IPS-18a (cell line): ENCODE results near the gene ACSM4.
"Not testable (repeated sequence)": the region's sequence is repeated elsewhere in the genome, so short reads cannot be mapped to it uniquely, and the experiment has no call there.

Source experiments
- H3K27ac ChIP-seq: one replicate; pipeline ENCODE4 v1.5.1; 2013; ENCODE audit warnings: low read length
- H3K27me3 ChIP-seq: one replicate; pipeline ENCODE4 v1.6.1; 2013; ENCODE audit warnings: mild to moderate bottlenecking, low read length; ENCODE audit not compliant: control insufficient read depth, insufficient read depth
- H3K36me3 ChIP-seq: one replicate; pipeline ENCODE4 v1.6.1; 2013; ENCODE audit warnings: low read depth, low read length; ENCODE audit not compliant: control insufficient read depth
- H3K4me1 ChIP-seq: one replicate; pipeline ENCODE4 v1.6.1; 2013; ENCODE audit warnings: low read depth, low read length; ENCODE audit not compliant: control insufficient read depth
- H3K4me3 ChIP-seq: one replicate; pipeline ENCODE4 v1.5.1; 2013; ENCODE audit warnings: low read length
- H3K9ac ChIP-seq: one replicate; pipeline ENCODE4 v1.6.1; 2013; ENCODE audit warnings: mild to moderate bottlenecking, low read length, moderate library complexity
- H3K9me3 ChIP-seq: one replicate; pipeline ENCODE4 v1.6.1; 2013; ENCODE audit warnings: low read depth, low read length; ENCODE audit not compliant: control insufficient read depth

Gene ACSM4

GRCh38 chr12:7303772-7304171, at the start of gene ACSM4:
ACSM4 (plus strand) TSS chr12:7304072; CDS start chr12:7304332, 260 bp downstream.
- H3K9me3 ChIP-seq: no peaks in the 10 kb centered on the region
- peaks cover 5% of the 10 kb centered on the region for H3K4me1 ChIP-seq

GRCh38 chr12:7259060-7259459, 44.8 kb upstream of the ACSM4 start:
- Histone ChIP-seq H3K4me1 (no peaks in the 10 kb centered on the region), H3K36me3 (no peaks in the 10 kb centered on the region), H3K9ac (no peak overlapping the region), H3K4me3 (no peak overlapping the region), H3K27me3 (no peaks in the 10 kb centered on the region), H3K27ac (no peak overlapping the region), H3K9me3 (no peaks in the 10 kb centered on the region)

More at GRCh38 chr12:7303772-7304171, at the start of gene ACSM4:
- H3K4me3 ChIP-seq: no peak within 1 kb of the TSS
- no peak within 1 kb of the TSS for H3K27ac ChIP-seq
- no peaks in the 10 kb centered on the region for H3K36me3 ChIP-seq
- no peaks in the 10 kb centered on the region for H3K27me3 ChIP-seq
- no peak within 1 kb of the TSS for H3K9ac ChIP-seq

GRCh38 chr12:7264538-7264937, 39.3 kb upstream of the ACSM4 start:
- H3K27ac ChIP-seq: no peak overlapping the region
- no peaks in the 10 kb centered on the region for H3K4me1 ChIP-seq
- H3K4me3 ChIP-seq: no peak overlapping the region
- H3K9ac ChIP-seq: no peak overlapping the region
- no peaks in the 10 kb centered on the region for H3K27me3 ChIP-seq
- no peaks in the 10 kb centered on the region for H3K36me3 ChIP-seq
- H3K9me3 ChIP-seq: no peaks in the 10 kb centered on the region

- Histone ChIP-seq H3K9me3 (no peaks in the 10 kb centered on the region), H3K9ac (no peak overlapping the region), H3K27me3 (no peaks in the 10 kb centered on the region), H3K36me3 (no peaks in the 10 kb centered on the region), H3K4me1 (no peaks in the 10 kb centered on the region), H3K27ac (no peak overlapping the region), H3K4me3 (no peak overlapping the region)
Observed at GRCh38 chr12:7265251-7265650, 38.6 kb upstream of the ACSM4 start.

GRCh38 chr12:7269273-7269672, 34.6 kb upstream of the ACSM4 start:
- Histone ChIP-seq H3K36me3 (no peaks in the 10 kb centered on the region), H3K4me1 (no peaks in the 10 kb centered on the region), H3K9ac (no peak overlapping the region), H3K9me3 (no peaks in the 10 kb centered on the region), H3K27ac (no peak overlapping the region), H3K27me3 (no peaks in the 10 kb centered on the region), H3K4me3 (no peak overlapping the region)

GRCh38 chr12:7271893-7272514, 31.9 kb upstream of the ACSM4 start:
- Histone ChIP-seq H3K9ac (no peak overlapping the region), H3K4me3 (no peak overlapping the region), H3K27ac (no peak overlapping the region), H3K36me3 (no peaks in the 10 kb centered on the region), H3K9me3 (no peaks in the 10 kb centered on the region), H3K4me1 (no peaks in the 10 kb centered on the region), H3K27me3 (no peaks in the 10 kb centered on the region)

- H3K9ac ChIP-seq, H3K9me3 ChIP-seq, H3K4me3 ChIP-seq, H3K36me3 ChIP-seq, H3K4me1 ChIP-seq, H3K27ac ChIP-seq, H3K27me3 ChIP-seq: not testable (repeated sequence)
Observed at GRCh38 chr12:7275482-7275881, 28.4 kb upstream of the ACSM4 start.

- Histone ChIP-seq H3K27ac (no peak overlapping the region), H3K4me3 (no peak overlapping the region), H3K36me3 (no peaks in the 10 kb centered on the region), H3K9ac (no peak overlapping the region), H3K4me1 (peaks cover 27% of the 10 kb centered on the region), H3K9me3 (no peaks in the 10 kb centered on the region), H3K27me3 (no peaks in the 10 kb centered on the region)
Observed at GRCh38 chr12:7282844-7283243, 21.0 kb upstream of the ACSM4 start.

GRCh38 chr12:7289743-7290142, 14.1 kb upstream of the ACSM4 start:
- Histone ChIP-seq H3K27ac (no peak overlapping the region), H3K27me3 (no peaks in the 10 kb centered on the region), H3K4me3 (no peak overlapping the region), H3K9ac (no peak overlapping the region), H3K9me3 (peaks cover 5% of the 10 kb centered on the region), H3K4me1 (peaks cover 3% of the 10 kb centered on the region), H3K36me3 (no peaks in the 10 kb centered on the region)

- not testable (repeated sequence) for H3K4me3 ChIP-seq, H3K36me3 ChIP-seq, H3K27me3 ChIP-seq, H3K9ac ChIP-seq, H3K27ac ChIP-seq, H3K9me3 ChIP-seq
- peaks cover 11% of the 10 kb centered on the region for H3K4me1 ChIP-seq
Observed at GRCh38 chr12:7290588-7290987, 13.3 kb upstream of the ACSM4 start.

GRCh38 chr12:7292300-7292699, 11.6 kb upstream of the ACSM4 start:
- Histone ChIP-seq H3K27me3 (no peaks in the 10 kb centered on the region), H3K9ac (no peak overlapping the region), H3K9me3 (peaks cover 5% of the 10 kb centered on the region), H3K4me1 (peaks cover 26% of the 10 kb centered on the region), H3K4me3 (no peak overlapping the region), H3K27ac (no peak overlapping the region), H3K36me3 (no peaks in the 10 kb centered on the region)

- no peaks in the 10 kb centered on the region for H3K27me3 ChIP-seq
- no peak overlapping the region for H3K9ac ChIP-seq
- no peak overlapping the region for H3K4me3 ChIP-seq
- peaks cover 5% of the 10 kb centered on the region for H3K9me3 ChIP-seq
- H3K27ac ChIP-seq: no peak overlapping the region
- H3K36me3 ChIP-seq: no peaks in the 10 kb centered on the region
- peaks cover 31% of the 10 kb centered on the region for H3K4me1 ChIP-seq
Observed at GRCh38 chr12:7293670-7294069, 10.2 kb upstream of the ACSM4 start.
